PC-9 (cell line): Measurements from ENCODE around the gene NCDN.

Experiments used
- CTCF ChIP-seq: fragments of 200-600 bp; sonication (generic); conservative IDR thresholded peaks from 2 replicates; pipeline ENCODE4 v1.6.1; 2017; ENCODE audit warnings: mixed run types, antibody characterized with exemption, mild to moderate bottlenecking, moderate library complexity
- EZH2 ChIP-seq: fragments of 200-600 bp; sonication (generic); IDR thresholded peaks from 2 replicates; pipeline ENCODE4 v1.8.0; 2017; ENCODE audit warnings: antibody characterized with exemption, low read depth

DNA sequence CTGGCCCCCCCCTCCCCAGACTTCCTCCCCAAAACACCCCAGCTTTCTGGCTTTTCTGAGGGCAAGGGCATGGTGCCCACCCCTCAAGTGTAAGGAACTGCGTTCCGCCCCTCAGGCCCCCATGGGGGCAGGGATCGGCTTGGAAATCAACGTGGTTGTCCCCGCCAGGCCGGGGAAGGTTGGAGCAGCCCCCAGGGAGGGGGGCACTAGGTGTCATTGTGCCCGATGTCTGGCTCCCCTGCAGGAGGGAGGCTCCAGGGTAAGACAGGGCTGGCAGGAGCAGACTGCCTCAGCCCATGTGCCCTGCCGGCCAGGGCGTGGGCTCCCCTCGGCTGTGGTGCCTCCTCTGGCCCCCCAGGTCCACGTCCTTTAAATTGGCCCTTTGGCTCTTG is 8.1 kb downstream of the NCDN start:
- TF ChIP-seq CTCF: no peak
- TF ChIP-seq EZH2: no peak
